Measurements from ENCODE around the gene USP49. TPM values are rescaled to one million over a fixed set of nuclear protein-coding genes. Genes with fewer than 3 reads are reported as not detected.

USP49 gene
- total RNA-seq, 1 donor from 2014 or later, result 6.4 TPM

- intact Hi-C loops (cut with micrococcal nuclease), result no loop called here
Observed at GRCh38 chr6:41878961-41879405, 16.2 kb downstream of the USP49 start.

GRCh38 chr6:41878246-41878645, 16.9 kb downstream of the USP49 start:
- intact Hi-C loops (cut with micrococcal nuclease), result no loop called here

GRCh38 chr6:41877051-41877680, 18.0 kb downstream of the USP49 start:
- intact Hi-C loops (cut with micrococcal nuclease), result no loop called here

GRCh38 chr6:41874741-41875140, 20.4 kb downstream of the USP49 start:
- intact Hi-C loops (cut with micrococcal nuclease), result no loop called here

- intact Hi-C loops (cut with micrococcal nuclease), result no loop called here
Observed at GRCh38 chr6:41872147-41872546, 23.0 kb downstream of the USP49 start.

- intact Hi-C loops (cut with micrococcal nuclease), result no loop called here
Observed at GRCh38 chr6:41871691-41872090, 23.5 kb downstream of the USP49 start.

GRCh38 chr6:41859356-41859755, 35.8 kb downstream of the USP49 start:
- intact Hi-C loops (cut with micrococcal nuclease), result no loop called here

GRCh38 chr6:41858703-41859102, 36.5 kb downstream of the USP49 start:
- intact Hi-C loops (cut with micrococcal nuclease), result no loop called here

- intact Hi-C loops (cut with micrococcal nuclease), result no loop called here
Observed at GRCh38 chr6:41850861-41851260, 44.3 kb downstream of the USP49 start.

- intact Hi-C loops (cut with micrococcal nuclease), result loop anchor here (1.0 to 2.0 kb wide), 10 partner anchors 48 to 368 kb away; partner anchors contain the start of genes BYSL, MED20 and USP49
Observed at GRCh38 chr6:41846666-41847237, 48.4 kb downstream of the USP49 start.

GRCh38 chr6:41843178-41843577, 52.0 kb downstream of the USP49 start:
- intact Hi-C loops (cut with micrococcal nuclease), result no loop called here

- intact Hi-C loops (cut with micrococcal nuclease), result no loop called here
Observed at GRCh38 chr6:41840326-41840725, 54.8 kb downstream of the USP49 start.

- intact Hi-C loops (cut with micrococcal nuclease), result no loop called here
Observed at GRCh38 chr6:41836660-41837052, 58.5 kb downstream of the USP49 start.

- intact Hi-C loops (cut with micrococcal nuclease), result no loop called here
Observed at GRCh38 chr6:41836022-41836659, 59.0 kb downstream of the USP49 start.

GRCh38 chr6:41832263-41832662, 62.9 kb downstream of the USP49 start:
- intact Hi-C loops (cut with micrococcal nuclease), result no loop called here

GRCh38 chr6:41826343-41827022, 68.7 kb downstream of the USP49 start:
- intact Hi-C loops (cut with micrococcal nuclease), result no loop called here

GRCh38 chr6:41824571-41825569, 70.3 kb downstream of the USP49 start:
- intact Hi-C loops (cut with micrococcal nuclease), result no loop called here

- intact Hi-C loops (cut with micrococcal nuclease), result no loop called here
Observed at GRCh38 chr6:41823178-41823577, 72.0 kb downstream of the USP49 start.

GRCh38 chr6:41822021-41822420, 73.2 kb downstream of the USP49 start:
- intact Hi-C loops (cut with micrococcal nuclease), result no loop called here

GRCh38 chr6:41821266-41821665, 73.9 kb downstream of the USP49 start:
- intact Hi-C loops (cut with micrococcal nuclease), result no loop called here
